Retinal pigment epithelial cell (primary cell): ENCODE measurements around the gene VPS37B.

Experiments
- DNase-seq: peaks from one replicate; pipeline ENCODE4 v3.0.0-alpha.2; 2010; ENCODE audit warnings: low read depth
- H3K4me3 ChIP-seq: 2 replicates; pipeline ENCODE4 v1.5.1; 2011; ENCODE audit warnings: mild to moderate bottlenecking, low read length, control low read depth, moderate library complexity
- CTCF ChIP-seq: conservative IDR thresholded peaks from 2 replicates; pipeline ENCODE4 v1.5.1; 2011; ENCODE audit warnings: low read depth, low read length, control low read depth, inconsistent platforms

VPS37B gene

DNA sequence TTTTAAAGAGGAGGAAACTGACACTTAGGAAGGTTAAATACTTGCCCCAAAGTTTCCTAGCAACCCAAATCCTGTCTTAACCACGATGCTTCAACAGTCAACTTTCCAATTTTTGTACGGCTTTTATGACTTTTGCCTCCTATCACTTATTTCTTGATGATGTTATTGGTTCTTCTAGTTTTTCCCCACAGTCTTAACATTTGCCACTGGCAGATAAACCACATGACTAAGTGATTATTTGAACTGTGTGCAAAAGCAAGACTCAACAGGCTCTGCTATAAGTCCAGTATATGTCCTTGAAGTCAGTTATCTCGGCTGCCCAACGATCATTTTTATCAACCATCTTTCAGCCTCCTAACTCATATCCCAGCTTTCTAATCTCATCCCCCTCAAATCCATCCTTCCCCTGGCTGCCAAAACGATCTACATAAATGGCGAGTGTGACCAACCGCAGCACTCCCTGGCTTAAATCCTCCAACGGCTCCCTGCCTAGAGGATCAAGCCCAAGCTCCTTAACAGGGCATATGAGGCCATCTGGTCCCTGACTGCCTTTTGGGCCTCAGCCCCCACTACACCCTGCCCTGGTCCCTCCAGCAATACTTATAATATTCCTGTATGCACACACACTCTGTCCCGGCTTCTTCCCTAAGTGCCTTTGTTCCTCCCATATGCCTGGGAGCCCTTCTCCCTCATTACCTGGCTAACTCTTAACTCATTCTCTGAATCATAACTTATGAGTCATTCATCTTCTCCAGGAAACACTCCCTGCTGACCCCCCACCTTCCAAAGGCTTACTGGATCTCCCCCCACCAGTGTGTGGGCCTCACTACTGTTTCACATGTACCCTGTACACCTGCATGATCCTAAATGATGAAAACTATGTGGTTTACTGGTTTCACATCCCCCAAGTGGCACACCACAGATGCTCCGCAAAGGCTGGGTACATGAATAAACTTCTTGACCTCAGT is 8.8 kb downstream of the VPS37B start:
- TF ChIP-seq CTCF, result no peak
- peak; percentile 76 for DNase-seq
- H3K4me3 ChIP-seq, result peak overlapping the region; percentile 3

DNA sequence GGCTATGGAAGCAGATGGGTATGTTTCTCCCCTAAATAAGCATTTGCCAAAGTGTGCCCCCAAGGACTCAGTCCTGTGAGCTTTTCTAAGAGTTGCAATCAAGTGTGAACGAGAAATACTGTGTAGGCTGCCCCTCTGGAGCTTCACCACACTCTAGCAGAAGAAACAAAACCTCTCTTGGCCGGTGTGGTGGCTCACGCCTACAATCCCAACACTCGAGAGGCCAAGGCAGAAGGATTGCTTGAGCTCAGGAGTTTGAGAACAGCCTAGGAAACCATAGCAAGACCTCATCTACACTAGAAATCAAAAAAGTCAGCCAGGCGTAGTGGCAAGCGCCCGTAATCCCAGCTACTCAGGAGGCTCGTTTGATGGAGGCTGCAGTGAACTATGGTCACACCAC is 9.8 kb downstream of the VPS37B start:
- no peak overlapping the region for H3K4me3 ChIP-seq
- no peak for DNase-seq
- no peak for TF ChIP-seq CTCF

DNA sequence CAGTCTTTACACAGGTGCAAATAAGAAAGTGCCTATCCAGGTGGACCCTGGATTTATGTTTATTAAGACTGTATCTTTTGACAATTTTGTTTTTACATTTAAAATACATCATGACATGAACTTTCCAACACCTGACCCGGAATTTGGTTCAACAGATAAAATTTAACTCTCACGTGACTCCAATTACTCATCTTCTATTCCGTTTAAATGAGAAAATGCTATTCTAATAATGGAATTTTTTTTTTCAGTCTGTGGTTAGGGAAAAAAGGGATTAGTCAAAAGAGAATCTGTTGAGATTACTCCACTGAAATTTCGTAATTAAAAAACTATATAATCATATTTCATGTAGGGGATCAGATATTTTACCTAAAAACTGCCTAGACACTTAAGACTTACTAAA is 11.1 kb downstream of the VPS37B start:
- DNase-seq, result no peak
- no peak overlapping the region for H3K4me3 ChIP-seq
- TF ChIP-seq CTCF, result no peak

GRCh38 chr12:122884091-122884826 is 11.7 kb downstream of the VPS37B start:
- no peak for DNase-seq
- no peak for TF ChIP-seq CTCF
- no peak overlapping the region for H3K4me3 ChIP-seq

DNA sequence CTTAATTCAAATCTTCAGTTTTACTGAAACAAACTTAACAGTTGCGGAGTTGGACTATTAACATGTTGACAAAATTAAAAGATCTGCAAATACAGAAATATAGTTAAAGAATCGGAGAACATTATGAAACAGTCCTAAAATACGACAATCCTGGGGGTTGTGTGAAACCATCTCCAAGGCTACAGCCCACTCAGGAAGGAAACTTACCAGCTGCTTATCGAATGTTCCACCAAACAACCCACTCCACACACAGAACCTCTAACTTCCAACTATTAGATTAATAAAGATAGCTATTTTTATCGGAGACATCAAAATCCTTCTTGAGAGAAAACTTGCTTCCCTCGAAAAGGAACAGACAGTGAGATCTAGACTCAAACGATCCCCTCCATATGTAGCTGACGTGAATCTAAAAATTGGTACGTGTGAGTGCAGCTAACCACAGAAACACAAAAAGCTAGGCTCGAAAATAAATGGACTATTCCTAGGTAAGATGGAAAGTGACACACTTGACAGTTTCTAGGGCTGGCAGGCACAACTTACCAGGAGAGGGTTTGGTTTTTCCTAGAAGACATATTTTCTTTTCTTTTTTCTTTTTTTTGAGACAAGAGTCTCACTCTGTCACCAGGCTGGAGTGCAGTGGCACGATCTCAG is 12.9 kb downstream of the VPS37B start:
- DNase-seq, result no peak
- no peak overlapping the region for H3K4me3 ChIP-seq
- no peak for TF ChIP-seq CTCF

DNA sequence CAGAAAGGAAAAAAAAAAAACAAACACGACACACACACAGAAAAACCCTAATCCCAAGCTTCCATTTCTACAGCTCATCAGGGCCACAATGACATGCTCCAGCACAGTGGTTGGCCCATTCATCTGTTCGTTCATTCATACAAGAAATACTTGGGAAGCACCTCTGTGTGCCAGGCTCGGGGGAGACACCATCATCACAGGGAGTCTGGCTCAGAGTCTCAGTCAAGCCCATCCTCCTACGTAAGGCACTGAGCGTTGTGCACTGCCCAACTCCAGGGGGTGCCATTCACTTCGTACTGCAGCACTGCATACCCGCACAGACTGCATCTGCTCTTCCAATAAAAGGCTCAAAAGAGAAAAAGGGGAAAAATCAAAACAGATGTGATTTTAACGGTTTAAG is 15.3 kb downstream of the VPS37B start:
- no peak for DNase-seq
- H3K4me3 ChIP-seq, result no peak overlapping the region
- peak; percentile 51 for TF ChIP-seq CTCF
